Hepatocyte (in vitro differentiated cells): ENCODE measurements around the gene KCNJ3. TPM values are rescaled to one million over a fixed set of nuclear protein-coding genes. Genes with fewer than 3 reads are reported as not detected.

Experiments used
- DNase-seq: peaks from one replicate; pipeline ENCODE4 v3.0.0-alpha.2; 2016; ENCODE audit warnings: low spot score
- H2AFZ ChIP-seq: fragments of 200-600 bp; sonication (generic); 2 replicates; pipeline ENCODE4 v1.6.0; 2016; ENCODE audit warnings: antibody characterized with exemption, mild to moderate bottlenecking
- H3K27ac ChIP-seq: fragments of 200-600 bp; sonication (generic); 2 replicates; pipeline ENCODE4 v1.5.1; 2016; ENCODE audit warnings: mild to moderate bottlenecking
- H3K27me3 ChIP-seq: fragments of 200-600 bp; sonication (generic); 2 replicates; pipeline ENCODE4 v1.6.1; 2016
- H3K36me3 ChIP-seq: fragments of 200-600 bp; sonication (generic); replicated peaks from 2 replicates; pipeline ENCODE4 v1.5.1; 2016; ENCODE audit warnings: low read depth; ENCODE audit not compliant: insufficient read depth
- H3K4me1 ChIP-seq: fragments of 200-600 bp; sonication (generic); 2 replicates; pipeline ENCODE4 v1.5.1; 2016; ENCODE audit warnings: mild to moderate bottlenecking, moderate library complexity; ENCODE audit not compliant: insufficient read depth
- H3K4me2 ChIP-seq: fragments of 200-600 bp; sonication (generic); 2 replicates; pipeline ENCODE4 v1.6.0; 2016
- H3K4me3 ChIP-seq: fragments of 200-600 bp; sonication (generic); 2 replicates; pipeline ENCODE4 v1.5.1; 2016; ENCODE audit warnings: mild to moderate bottlenecking
- H3K79me2 ChIP-seq: fragments of 200-600 bp; sonication (generic); 2 replicates; pipeline ENCODE4 v1.6.0; 2017; ENCODE audit warnings: mild to moderate bottlenecking
- H3K9me2 ChIP-seq: fragments of 200-600 bp; sonication (generic); replicated peaks from 2 replicates; pipeline ENCODE4 v1.6.0; 2017; ENCODE audit warnings: mild to moderate bottlenecking; ENCODE audit not compliant: insufficient read depth
- H3K9me3 ChIP-seq: fragments of 200-600 bp; sonication (generic); 2 replicates; pipeline ENCODE4 v1.5.1; 2016; ENCODE audit warnings: low read depth, mild to moderate bottlenecking
- H4K20me1 ChIP-seq: fragments of 200-600 bp; sonication (generic); 2 replicates; pipeline ENCODE4 v1.6.0; 2016; ENCODE audit warnings: mild to moderate bottlenecking; ENCODE audit not compliant: insufficient read depth, poor library complexity, severe bottlenecking
- CTCF ChIP-seq: fragments of 200-600 bp; sonication (generic); IDR thresholded peaks from 2 replicates; pipeline ENCODE4 v1.5.1; 2016; ENCODE audit warnings: antibody characterized with exemption, mild to moderate bottlenecking; ENCODE audit not compliant: poor library complexity
- EZH2 ChIP-seq: fragments of 200-600 bp; sonication (generic); IDR thresholded peaks from 2 replicates; pipeline ENCODE4 v1.6.1; 2016; ENCODE audit warnings: antibody characterized with exemption, mild to moderate bottlenecking, borderline replicate concordance
- EZH2phosphoT487 ChIP-seq: fragments of 200-600 bp; sonication (generic); IDR thresholded peaks from one replicate; pipeline ENCODE4 v1.6.1; 2018; ENCODE audit warnings: antibody characterized with exemption, mild to moderate bottlenecking, low read depth, moderate library complexity; ENCODE audit not compliant: unreplicated experiment, severe bottlenecking
- WGBS: methylation state at CpG from one replicate; pipeline ENCODE4 v1.1.6; 2016; ENCODE audit warnings: low lambda C conversion rate; ENCODE audit errors: missing lambda C conversion rate; 5-methylcytosine and 5-hydroxymethylcytosine counted together
- polyA plus RNA-seq: library from polyadenylated mRNA; unstranded; fragments of >200 nt; fragmentation: Nextera tagmentation; extraction: Ambion mirVana; gene quantifications from 2 replicates; pipeline ENCODE4 v1.2.1, GENCODE V29; 2016
- total RNA-seq: library from RNA; depleted of rRNA; stranded (reverse); fragments of >200 nt; gene quantifications from 2 replicates; pipeline ENCODE4 v1.2.3, GENCODE V29; 2014

Gene KCNJ3
- 0.88 and 3.0 TPM in 2 replicates for total RNA-seq
- 0.04 and 0.19 TPM in 2 replicates for polyA plus RNA-seq

DNA sequence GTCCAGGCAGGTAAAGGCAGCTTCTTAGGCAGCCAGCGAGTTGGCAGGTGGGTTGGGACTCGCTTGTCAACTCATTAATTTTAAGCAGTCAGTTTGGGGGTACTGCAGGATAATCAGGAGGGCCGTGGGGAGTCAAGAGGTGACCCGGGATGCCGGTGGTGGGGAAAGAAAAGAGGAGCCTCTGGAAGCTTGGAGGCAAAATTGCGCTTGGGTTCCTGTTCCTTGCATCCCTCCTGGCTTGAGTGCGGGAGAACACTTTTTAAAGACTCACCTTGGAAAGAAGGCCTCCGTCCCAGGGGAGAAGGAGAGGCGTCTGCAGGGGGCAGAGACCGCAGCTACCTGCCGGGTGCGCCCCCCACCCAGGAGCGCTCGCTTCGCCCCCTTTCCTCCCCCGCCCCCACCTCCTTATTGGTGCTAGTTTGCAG lies at the start of gene KCNJ3:
Gene KCNJ3 (plus strand): TSS at position 400 of the 425 bp plus-strand sequence. CDS start 81 bp downstream, outside the sequence.
- TF ChIP-seq CTCF, result no peak
- TF ChIP-seq EZH2, result no peak
- TF ChIP-seq EZH2phosphoT487, result no peak
- H3K9me3 ChIP-seq, result no peaks in the 10 kb centered on the region
- no peak within 1 kb of the TSS for H3K27ac ChIP-seq
- peak within 1 kb of the TSS; percentile 100 for H3K4me2 ChIP-seq
- WGBS, result 40% methylated on average over 11 of the region's 16 CpGs
- DNase-seq, result no peak
- no peaks in the 10 kb centered on the region for H4K20me1 ChIP-seq
- H2AFZ ChIP-seq, result peak within 1 kb of the TSS; percentile 67
- no peaks in the 10 kb centered on the region for H3K36me3 ChIP-seq
- peaks cover 9% of the 10 kb centered on the region for H3K4me1 ChIP-seq
- no peaks in the 10 kb centered on the region for H3K27me3 ChIP-seq
- no peaks in the 10 kb centered on the region for H3K79me2 ChIP-seq
- H3K4me3 ChIP-seq, result peak within 1 kb of the TSS; percentile 83
- no peaks in the 10 kb centered on the region for H3K9me2 ChIP-seq

GRCh38 chr2:154655499-154655898 lies 43.0 kb upstream of the KCNJ3 start:
- H3K9me2 ChIP-seq, result no peaks in the 10 kb centered on the region
- DNase-seq, result no peak

GRCh38 chr2:154658854-154659253 lies 39.6 kb upstream of the KCNJ3 start:
- Histone ChIP-seq H3K27ac (no peak overlapping the region), H3K4me2 (no peak overlapping the region), H2AFZ (no peak overlapping the region), H3K9me3 (no peaks in the 10 kb centered on the region), H3K27me3 (no peaks in the 10 kb centered on the region), H3K79me2 (no peaks in the 10 kb centered on the region), H3K4me3 (no peak overlapping the region), H4K20me1 (no peaks in the 10 kb centered on the region), H3K9me2 (no peaks in the 10 kb centered on the region), H3K36me3 (no peaks in the 10 kb centered on the region), H3K4me1 (no peaks in the 10 kb centered on the region)
- DNase-seq, result no peak
- WGBS, result 100% methylated on average over 1 of the region's 1 CpG
- TF ChIP-seq CTCF (no peak), EZH2phosphoT487 (no peak), EZH2 (no peak)

More at GRCh38 chr2:154655499-154655898, 43.0 kb upstream of the KCNJ3 start:
- Histone ChIP-seq H4K20me1 (no peaks in the 10 kb centered on the region), H3K79me2 (no peaks in the 10 kb centered on the region), H3K4me2 (no peak overlapping the region), H3K27ac (no peak overlapping the region), H3K4me1 (no peaks in the 10 kb centered on the region), H3K27me3 (no peaks in the 10 kb centered on the region), H3K4me3 (no peak overlapping the region), H3K36me3 (no peaks in the 10 kb centered on the region), H2AFZ (no peak overlapping the region), H3K9me3 (no peaks in the 10 kb centered on the region)
- TF ChIP-seq EZH2phosphoT487 (no peak), EZH2 (no peak), CTCF (no peak)

DNA sequence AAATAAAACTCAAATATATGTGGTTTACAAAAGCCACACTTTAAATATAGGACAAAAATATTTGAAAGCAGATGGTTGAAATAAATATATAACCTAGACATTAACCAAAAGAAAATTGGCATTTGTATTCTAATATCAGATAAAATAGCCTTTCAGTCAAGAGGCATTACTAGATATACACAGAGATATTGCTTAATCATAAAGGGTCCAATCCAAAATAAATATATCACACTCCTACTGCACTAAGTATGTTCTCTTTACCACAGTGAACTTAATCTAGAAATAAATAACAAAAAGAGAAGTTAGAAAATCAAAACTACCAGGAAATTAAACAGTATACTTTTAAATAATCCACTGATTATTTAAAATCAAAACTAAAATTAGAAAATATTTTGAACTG lies 34.2 kb upstream of the KCNJ3 start:
- H3K27ac ChIP-seq, result no peak overlapping the region
- H4K20me1 ChIP-seq, result no peaks in the 10 kb centered on the region
- H2AFZ ChIP-seq, result no peak overlapping the region
- H3K4me1 ChIP-seq, result no peaks in the 10 kb centered on the region
- no peak for DNase-seq
- no peaks in the 10 kb centered on the region for H3K36me3 ChIP-seq
- H3K79me2 ChIP-seq, result no peaks in the 10 kb centered on the region
- no peaks in the 10 kb centered on the region for H3K9me3 ChIP-seq
- H3K9me2 ChIP-seq, result no peaks in the 10 kb centered on the region
- H3K4me3 ChIP-seq, result no peak overlapping the region
- TF ChIP-seq EZH2 (no peak), CTCF (no peak), EZH2phosphoT487 (no peak)
- no peak overlapping the region for H3K4me2 ChIP-seq
- H3K27me3 ChIP-seq, result no peaks in the 10 kb centered on the region
